NCI-H460 (cell line): ENCODE data around the gene PCDHGA1. TPM values are rescaled to one million over a fixed set of nuclear protein-coding genes. Genes with fewer than 3 reads are reported as not detected.

Source experiments
- total RNA-seq: library from RNA; depleted of rRNA; stranded (reverse); fragments of >200 nt; shearing (Covaris generic); gene quantifications from 2 replicates; pipeline ENCODE4 v1.2.3, GENCODE V29; 2014; rRNA removed

PCDHGA1 gene
- total RNA-seq, 1 experiment from 2014 or later = 1.6 TPM

Other genes with a start within 250 kb of the PCDHGA1 start
- 0.29 and 0.52 TPM in 2 replicates for gene PCDHB2, start 235.9 kb upstream of the PCDHGA1 start, total RNA-seq
- gene PCDHB3, start 230.0 kb upstream of the PCDHGA1 start, total RNA-seq = 0.12 and 0.14 TPM in 2 replicates
- gene PCDHB4, start 208.7 kb upstream of the PCDHGA1 start, total RNA-seq = not detected in 2 replicates
- 0.07 TPM in 1 of 2 replicates, not detected in the other for gene PCDHB5, start 195.3 kb upstream of the PCDHGA1 start, total RNA-seq
- gene PCDHB6, start 180.5 kb upstream of the PCDHGA1 start, total RNA-seq = not detected in 2 replicates
- 0.17 and 0.25 TPM in 2 replicates for gene PCDHB7, start 157.9 kb upstream of the PCDHGA1 start, total RNA-seq
- 0.14 and 0.22 TPM in 2 replicates for gene PCDHB8, start 152.7 kb upstream of the PCDHGA1 start, total RNA-seq
- gene PCDHB16, start 148.1 kb upstream of the PCDHGA1 start, total RNA-seq = 0.32 and 0.69 TPM in 2 replicates
- gene PCDHB9, start 143.4 kb upstream of the PCDHGA1 start, total RNA-seq = 0.40 and 0.69 TPM in 2 replicates
- gene PCDHB10, start 138.2 kb upstream of the PCDHGA1 start, total RNA-seq = 0.35 and 0.72 TPM in 2 replicates
- 5.4 and 6.0 TPM in 2 replicates for gene PCDHB11, start 130.9 kb upstream of the PCDHGA1 start, total RNA-seq
- 0.75 and 0.99 TPM in 2 replicates for gene PCDHB12, start 121.8 kb upstream of the PCDHGA1 start, total RNA-seq
- gene PCDHB13, start 116.6 kb upstream of the PCDHGA1 start, total RNA-seq = 2.2 and 2.5 TPM in 2 replicates
- 2.7 and 2.8 TPM in 2 replicates for gene PCDHB14, start 107.2 kb upstream of the PCDHGA1 start, total RNA-seq
- gene PCDHB15, start 85.1 kb upstream of the PCDHGA1 start, total RNA-seq = 0.12 and 0.20 TPM in 2 replicates
- not detected in 2 replicates for gene SLC25A2, start 26.5 kb upstream of the PCDHGA1 start, total RNA-seq
- 91.7 and 130 TPM in 2 replicates for gene TAF7, start 9.7 kb upstream of the PCDHGA1 start, total RNA-seq
- 0.12 TPM in 2 replicates for gene PCDHGA2, start 8.2 kb downstream of the PCDHGA1 start, total RNA-seq
- gene PCDHGA3, start 13.3 kb downstream of the PCDHGA1 start, total RNA-seq = 0.17 TPM in 1 of 2 replicates, not detected in the other
- gene PCDHGB1, start 19.6 kb downstream of the PCDHGA1 start, total RNA-seq = 1.1 and 2.6 TPM in 2 replicates
- 0.79 and 1.3 TPM in 2 replicates for gene PCDHGA4, start 24.5 kb downstream of the PCDHGA1 start, total RNA-seq
- 1.8 and 2.0 TPM in 2 replicates for gene PCDHGB2, start 29.5 kb downstream of the PCDHGA1 start, total RNA-seq
- 0.58 and 0.62 TPM in 2 replicates for gene PCDHGA5, start 33.6 kb downstream of the PCDHGA1 start, total RNA-seq
- 0.52 and 1.1 TPM in 2 replicates for gene PCDHGB3, start 39.7 kb downstream of the PCDHGA1 start, total RNA-seq
- gene PCDHGA6, start 43.4 kb downstream of the PCDHGA1 start, total RNA-seq = 1.1 and 1.2 TPM in 2 replicates
- gene PCDHGA7, start 52.2 kb downstream of the PCDHGA1 start, total RNA-seq = 0.54 and 0.55 TPM in 2 replicates
- gene PCDHGB4, start 57.2 kb downstream of the PCDHGA1 start, total RNA-seq = 5.5 and 5.6 TPM in 2 replicates
- gene PCDHGA8, start 62.1 kb downstream of the PCDHGA1 start, total RNA-seq = 0.97 and 1.4 TPM in 2 replicates
- 0.72 and 1.6 TPM in 2 replicates for gene PCDHGB5, start 67.4 kb downstream of the PCDHGA1 start, total RNA-seq
- gene PCDHGA9, start 72.3 kb downstream of the PCDHGA1 start, total RNA-seq = 0.92 and 1.6 TPM in 2 replicates
- gene PCDHGB6, start 77.5 kb downstream of the PCDHGA1 start, total RNA-seq = 0.55 and 0.62 TPM in 2 replicates
- gene PCDHGA10, start 82.5 kb downstream of the PCDHGA1 start, total RNA-seq = 5.1 TPM in 2 replicates
- gene PCDHGB7, start 87.2 kb downstream of the PCDHGA1 start, total RNA-seq = 0.79 and 0.89 TPM in 2 replicates
- 0.52 and 0.87 TPM in 2 replicates for gene PCDHGA11, start 90.5 kb downstream of the PCDHGA1 start, total RNA-seq
- gene PCDHGA12, start 100.0 kb downstream of the PCDHGA1 start, total RNA-seq = 0.20 and 0.42 TPM in 2 replicates
- gene PCDHGC3, start 145.5 kb downstream of the PCDHGA1 start, total RNA-seq = 5.9 and 7.0 TPM in 2 replicates
- 0.12 TPM in 2 replicates for gene PCDHGC4, start 154.5 kb downstream of the PCDHGA1 start, total RNA-seq
- gene PCDHGC5, start 158.6 kb downstream of the PCDHGA1 start, total RNA-seq = 0.30 TPM in 1 of 2 replicates, not detected in the other